Peyer's patch (tissue), 4 donors: ENCODE data around the gene SAMD4B. TPM values are rescaled to one million over a fixed set of nuclear protein-coding genes. Genes with fewer than 3 reads are reported as not detected.

ENCODE experiments used
- DNase-seq, 3 donors: peaks; one replicate each; pipeline ENCODE4 v3.0.0-alpha.2; 2017 to 2019
- H3K27ac ChIP-seq, 4 donors: fragments of 200-600 bp; sonication (generic); one replicate each; pipeline ENCODE4 v1.5.1; 2016 to 2019
- H3K27me3 ChIP-seq, 2 donors: fragments of 200-600 bp; sonication (generic); one replicate each; pipeline ENCODE4 v1.5.1; 2019
- H3K36me3 ChIP-seq, 3 donors: fragments of 200-600 bp; sonication (generic); one replicate each; pipeline ENCODE4 v1.5.1; 2016 to 2019
- H3K4me1 ChIP-seq, 4 donors: fragments of 200-600 bp; sonication (generic); one replicate each; pipeline ENCODE4 v1.5.1; 2016 to 2019
- H3K4me3 ChIP-seq, 4 donors: fragments of 200-600 bp; sonication (generic); 1 replicate in 3 of 4; 2 replicates in 1 of 4; pipeline ENCODE4 v1.5.1; 2016 to 2019; ENCODE audit warnings: mild to moderate bottlenecking in 1 of 4
- H3K9me3 ChIP-seq, 4 donors: fragments of 200-600 bp; sonication (generic); one replicate each; pipeline ENCODE4 v1.5.1; 2016 to 2019; ENCODE audit warnings: mild to moderate bottlenecking in 1 of 4
- POLR2A ChIP-seq, 2 donors: fragments of 450-650 bp; IDR thresholded peaks; one replicate each; pipeline ENCODE4 v1.5.1; 2017; ENCODE audit warnings: antibody characterized with exemption in 2 of 2, mild to moderate bottlenecking in 2 of 2, moderate library complexity in 2 of 2
- total RNA-seq, 4 donors: library from RNA; depleted of rRNA; stranded (reverse); fragments of >200 nt; gene quantifications; one replicate each; pipeline ENCODE4 v1.1.0, GENCODE V29; 2016
- TF ChIP-seq, protein P1 (sequence below), 6 experiments: fragments of 450-650 bp in 4 of 6; fragments of 200-600 bp in 2 of 6; sonication (generic) in 1 of 6; IDR thresholded peaks; one replicate each; pipeline ENCODE4 v1.5.1; 2017 to 2019; ENCODE audit warnings: antibody characterized with exemption in 6 of 6, mild to moderate bottlenecking in 3 of 6, moderate library complexity in 1 of 6

Gene SAMD4B
- total RNA-seq, 4 donors from 2014 or later, result 69.0 to 126 (median 91.8) TPM

DNA sequence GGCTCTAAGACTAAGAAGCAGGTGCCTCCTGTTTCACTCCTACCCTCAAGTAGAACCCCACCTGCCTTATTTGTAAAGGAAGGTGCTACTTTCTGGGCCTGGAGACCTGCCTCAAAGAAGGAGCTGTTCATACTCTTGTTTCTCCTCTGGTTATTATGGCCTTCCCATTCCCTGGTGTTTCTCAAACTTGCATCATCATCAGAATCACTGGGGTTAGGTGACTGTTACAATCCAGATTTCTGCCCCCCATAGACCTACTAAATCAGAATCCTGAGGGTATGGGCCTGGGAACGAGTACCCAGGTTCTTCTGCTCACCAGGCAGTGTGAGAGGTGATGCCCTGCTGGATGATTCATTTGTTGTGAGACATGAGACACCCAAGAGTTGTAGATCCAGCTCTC is 18.4 kb downstream of the SAMD4B start:
- TF ChIP-seq POLR2A (IDR thresholded peaks at IDR 0.05), result no peak
- TF ChIP-seq, protein P1, sequence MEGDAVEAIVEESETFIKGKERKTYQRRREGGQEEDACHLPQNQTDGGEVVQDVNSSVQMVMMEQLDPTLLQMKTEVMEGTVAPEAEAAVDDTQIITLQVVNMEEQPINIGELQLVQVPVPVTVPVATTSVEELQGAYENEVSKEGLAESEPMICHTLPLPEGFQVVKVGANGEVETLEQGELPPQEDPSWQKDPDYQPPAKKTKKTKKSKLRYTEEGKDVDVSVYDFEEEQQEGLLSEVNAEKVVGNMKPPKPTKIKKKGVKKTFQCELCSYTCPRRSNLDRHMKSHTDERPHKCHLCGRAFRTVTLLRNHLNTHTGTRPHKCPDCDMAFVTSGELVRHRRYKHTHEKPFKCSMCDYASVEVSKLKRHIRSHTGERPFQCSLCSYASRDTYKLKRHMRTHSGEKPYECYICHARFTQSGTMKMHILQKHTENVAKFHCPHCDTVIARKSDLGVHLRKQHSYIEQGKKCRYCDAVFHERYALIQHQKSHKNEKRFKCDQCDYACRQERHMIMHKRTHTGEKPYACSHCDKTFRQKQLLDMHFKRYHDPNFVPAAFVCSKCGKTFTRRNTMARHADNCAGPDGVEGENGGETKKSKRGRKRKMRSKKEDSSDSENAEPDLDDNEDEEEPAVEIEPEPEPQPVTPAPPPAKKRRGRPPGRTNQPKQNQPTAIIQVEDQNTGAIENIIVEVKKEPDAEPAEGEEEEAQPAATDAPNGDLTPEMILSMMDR (IDR thresholded peaks at IDR 0.05), result no peak
- H3K9me3 ChIP-seq, result no peaks in the 10 kb centered on the region
- H3K36me3 ChIP-seq, result peaks cover 0 to 82% (median 5%) of the 10 kb centered on the region in 3 donors
- peaks cover 0 to 6% (median 3%) of the 10 kb centered on the region in 4 donors for H3K4me1 ChIP-seq
- no peaks in the 10 kb centered on the region for H3K27me3 ChIP-seq
- H3K27ac ChIP-seq, result no peak overlapping the region
- no peak for DNase-seq
- H3K4me3 ChIP-seq, result no peak overlapping the region

DNA sequence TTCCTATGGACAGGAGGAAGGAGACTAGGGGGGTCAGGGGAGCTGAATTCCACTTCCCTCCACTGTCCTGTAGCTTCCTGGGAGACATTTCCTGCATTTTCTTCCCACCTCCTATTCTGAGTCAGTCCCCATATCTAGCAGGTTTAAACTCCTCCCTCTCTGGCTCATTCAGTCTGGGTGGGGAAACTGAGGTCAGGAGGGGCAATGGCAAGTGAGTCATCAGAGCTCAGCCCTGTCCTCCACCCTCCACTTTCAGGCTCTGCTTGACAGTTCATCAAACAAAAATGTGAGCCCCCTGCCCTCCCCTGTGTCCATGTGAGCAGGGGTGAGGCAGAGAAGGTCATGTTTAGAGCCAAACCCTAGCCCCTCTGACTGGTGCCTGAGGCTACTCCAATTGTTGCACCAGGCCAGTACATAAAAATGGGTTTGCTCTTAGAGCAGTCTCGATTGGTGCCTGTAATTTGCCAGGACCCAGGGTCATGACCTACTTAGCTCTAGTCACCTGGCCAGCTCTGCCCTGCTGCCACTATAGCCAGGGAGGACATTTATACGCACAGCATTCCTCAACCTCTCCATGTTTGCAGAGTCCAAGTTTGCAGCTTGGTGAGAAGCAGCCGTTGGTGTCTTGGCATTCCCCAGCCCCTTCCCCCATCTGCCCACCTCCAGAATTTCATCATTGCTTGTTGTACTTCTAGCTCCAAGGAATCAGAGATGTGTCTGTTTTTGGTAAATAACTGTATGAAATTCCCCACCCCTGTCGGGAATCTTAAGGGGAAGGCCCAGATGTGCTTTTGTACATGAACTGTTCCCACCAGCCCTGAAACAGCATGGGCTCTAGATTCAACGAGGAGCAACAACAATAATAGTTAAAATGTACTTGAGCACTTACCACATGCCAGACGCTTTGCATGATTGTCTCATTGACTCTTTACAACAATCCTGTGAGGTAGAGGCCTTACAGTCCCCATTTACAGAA is 20.7 kb downstream of the SAMD4B start:
- Histone ChIP-seq H3K36me3 (peaks cover 0 to 71% (median 0%) of the 10 kb centered on the region in 3 donors), H3K4me1 (peaks cover 0 to 6% (median 3%) of the 10 kb centered on the region in 4 donors)

DNA sequence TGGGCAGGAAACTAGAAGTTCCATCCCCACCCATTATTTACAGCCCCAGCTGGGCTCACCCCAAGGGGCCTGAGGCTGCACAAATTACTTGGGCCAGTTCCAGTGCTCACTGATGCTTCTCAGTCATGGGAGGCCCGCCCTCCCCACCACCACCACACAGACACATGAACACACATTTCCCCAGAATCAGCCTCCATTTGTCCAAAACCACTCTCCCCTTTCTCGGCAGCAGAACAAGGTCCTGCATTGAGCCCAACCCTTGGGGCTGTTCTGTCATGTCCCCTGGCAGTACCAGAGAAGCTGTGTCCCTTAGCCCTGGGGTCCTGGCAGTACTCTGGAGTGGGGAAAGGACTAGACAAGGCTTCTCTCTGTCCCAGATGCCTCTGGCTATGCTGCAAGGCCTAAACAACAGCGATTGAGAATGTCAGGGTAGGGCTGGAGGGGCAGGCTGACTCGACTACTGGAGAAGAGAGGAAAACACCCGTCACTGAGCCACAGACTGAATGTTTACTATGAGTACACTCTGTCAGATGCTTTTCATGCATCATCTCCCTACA is 21.8 kb downstream of the SAMD4B start:
- DNase-seq, result peak in 1 of 3 donors; percentile 22
- TF ChIP-seq, protein P1 (IDR thresholded peaks at IDR 0.05), result no peak
- TF ChIP-seq POLR2A (IDR thresholded peaks at IDR 0.05), result no peak
- Histone ChIP-seq H3K36me3 (peaks cover 0 to 71% (median 0%) of the 10 kb centered on the region in 3 donors), H3K9me3 (no peaks in the 10 kb centered on the region), H3K27me3 (no peaks in the 10 kb centered on the region), H3K4me3 (no peak overlapping the region), H3K4me1 (peaks cover 0 to 6% (median 3%) of the 10 kb centered on the region in 4 donors), H3K27ac (peak overlapping the region; percentile 5 to 59 (median 42))

More for the DNA sequence above, 20.7 kb downstream of the SAMD4B start:
- Histone ChIP-seq H3K27ac (peak overlapping the region; percentile 5 to 59 (median 42)), H3K27me3 (no peaks in the 10 kb centered on the region), H3K4me3 (no peak overlapping the region), H3K9me3 (no peaks in the 10 kb centered on the region)
- TF ChIP-seq POLR2A (IDR thresholded peaks at IDR 0.05), result no peak
- TF ChIP-seq, protein P1 (IDR thresholded peaks at IDR 0.05), result no peak
- no peak for DNase-seq

DNA sequence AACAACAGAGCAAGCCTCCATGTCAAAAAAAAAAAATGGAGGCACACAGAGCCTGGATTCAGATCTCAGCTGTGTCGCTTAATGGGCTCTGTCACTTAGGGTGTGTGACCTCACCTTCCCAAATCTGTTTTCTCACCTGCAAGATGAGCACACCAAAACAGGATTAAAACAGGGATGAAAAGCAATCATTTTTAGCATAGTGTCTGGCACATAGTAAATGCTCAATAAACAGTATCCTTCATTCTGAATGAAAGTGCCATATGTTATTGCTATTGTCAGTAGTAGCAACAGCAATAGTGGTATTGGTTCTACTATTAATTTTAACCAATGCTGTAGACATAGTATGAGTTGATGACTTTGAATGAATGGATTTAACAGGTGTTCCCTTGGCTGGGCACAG is 23.3 kb downstream of the SAMD4B start:
- no peaks in the 10 kb centered on the region for H3K9me3 ChIP-seq
- DNase-seq, result no peak
- no peak overlapping the region for H3K4me3 ChIP-seq
- H3K4me1 ChIP-seq, result peaks cover 0 to 6% (median 3%) of the 10 kb centered on the region in 4 donors
- no peak for TF ChIP-seq POLR2A (IDR thresholded peaks at IDR 0.05)
- TF ChIP-seq, protein P1 (IDR thresholded peaks at IDR 0.05), result no peak
- no peak overlapping the region for H3K27ac ChIP-seq
- no peaks in the 10 kb centered on the region for H3K27me3 ChIP-seq
- H3K36me3 ChIP-seq, result peaks cover 0 to 71% (median 0%) of the 10 kb centered on the region in 3 donors

DNA sequence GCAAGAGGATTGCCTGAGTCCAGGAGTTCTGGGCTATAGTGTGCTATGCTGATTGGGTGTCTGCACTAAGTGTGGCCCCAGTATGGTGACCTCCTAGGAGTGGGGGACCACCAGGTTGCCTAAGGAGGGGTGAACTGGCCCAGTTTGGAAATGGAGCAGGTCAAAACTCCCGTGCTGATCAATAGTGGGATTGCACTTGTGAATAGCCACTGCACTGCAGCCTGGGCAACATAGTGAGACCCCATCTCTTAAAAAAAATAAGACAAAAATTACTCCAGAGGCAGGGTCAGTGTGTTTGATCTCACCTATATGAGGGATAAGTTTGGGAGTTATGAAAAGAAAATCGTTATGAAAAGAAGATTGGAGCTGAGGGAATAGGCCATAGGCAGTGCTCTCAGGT is 27.0 kb downstream of the SAMD4B start:
- DNase-seq, result no peak
- Histone ChIP-seq H3K36me3 (peaks cover 0 to 61% (median 0%) of the 10 kb centered on the region in 3 donors), H3K27ac (no peak overlapping the region), H3K4me1 (peaks cover 0 to 13% (median 0%) of the 10 kb centered on the region in 4 donors), H3K9me3 (no peaks in the 10 kb centered on the region), H3K27me3 (no peaks in the 10 kb centered on the region), H3K4me3 (no peak overlapping the region)
- TF ChIP-seq POLR2A (IDR thresholded peaks at IDR 0.05), result no peak
- TF ChIP-seq, protein P1 (IDR thresholded peaks at IDR 0.05), result no peak
